ENCODE measurements around the gene FRMD8. TPM values are rescaled to one million over a fixed set of nuclear protein-coding genes. Genes with fewer than 3 reads are reported as not detected.

Gene FRMD8
- total and polyA plus RNA-seq, 9 of the 15 experiments (the other 6 are each of a cell fraction or from before 2014, with no cell fraction given): 4.5 to 54.5 (median 15.8) TPM

DNA sequence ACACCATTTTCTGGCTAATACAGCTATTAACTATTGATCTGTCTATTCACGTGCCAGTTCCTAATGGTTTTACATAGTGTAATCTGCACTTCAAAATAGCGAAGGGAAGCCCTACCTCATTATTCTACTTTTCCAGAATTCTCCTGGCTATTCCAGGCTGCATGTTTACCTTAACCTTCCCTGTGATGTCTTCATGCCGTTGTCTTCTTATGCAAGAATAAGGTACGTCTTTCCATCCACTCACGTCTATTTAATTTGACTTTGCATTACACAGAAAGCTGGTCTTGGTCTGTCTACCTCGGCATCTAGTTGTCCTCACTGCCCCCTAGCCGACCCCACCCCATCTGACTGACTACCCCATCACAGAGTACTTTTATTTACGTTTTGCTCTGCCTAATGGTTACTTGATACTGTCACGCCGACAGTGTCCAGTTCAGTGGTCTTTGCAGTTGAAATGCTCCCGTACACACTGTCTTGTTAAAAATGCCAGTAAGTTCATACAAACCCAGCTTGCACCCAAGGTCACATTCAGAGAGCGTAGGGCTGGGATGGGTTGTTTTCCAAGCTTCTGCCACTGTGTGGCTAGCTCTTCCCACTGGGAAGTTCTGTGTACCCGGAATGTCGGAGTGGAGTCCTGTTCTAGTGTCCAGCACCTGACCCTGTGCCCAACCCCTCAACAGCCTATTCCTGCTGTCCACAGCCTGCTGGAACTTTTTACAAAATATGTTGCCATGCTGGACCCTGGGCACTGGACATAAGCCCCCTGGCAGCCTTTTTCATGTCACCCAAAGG, 51.2 kb downstream of the FRMD8 start (continued):
- TF ChIP-seq, protein P1, sequence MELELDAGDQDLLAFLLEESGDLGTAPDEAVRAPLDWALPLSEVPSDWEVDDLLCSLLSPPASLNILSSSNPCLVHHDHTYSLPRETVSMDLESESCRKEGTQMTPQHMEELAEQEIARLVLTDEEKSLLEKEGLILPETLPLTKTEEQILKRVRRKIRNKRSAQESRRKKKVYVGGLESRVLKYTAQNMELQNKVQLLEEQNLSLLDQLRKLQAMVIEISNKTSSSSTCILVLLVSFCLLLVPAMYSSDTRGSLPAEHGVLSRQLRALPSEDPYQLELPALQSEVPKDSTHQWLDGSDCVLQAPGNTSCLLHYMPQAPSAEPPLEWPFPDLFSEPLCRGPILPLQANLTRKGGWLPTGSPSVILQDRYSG (tag; conservative IDR thresholded peaks at IDR 0.05; ENCODE audit: low read depth): no peak
- no peak for TF ChIP-seq MTA3 (IDR thresholded peaks at IDR 0.05; ENCODE audit: borderline replicate concordance)
- TF ChIP-seq, protein P2, sequence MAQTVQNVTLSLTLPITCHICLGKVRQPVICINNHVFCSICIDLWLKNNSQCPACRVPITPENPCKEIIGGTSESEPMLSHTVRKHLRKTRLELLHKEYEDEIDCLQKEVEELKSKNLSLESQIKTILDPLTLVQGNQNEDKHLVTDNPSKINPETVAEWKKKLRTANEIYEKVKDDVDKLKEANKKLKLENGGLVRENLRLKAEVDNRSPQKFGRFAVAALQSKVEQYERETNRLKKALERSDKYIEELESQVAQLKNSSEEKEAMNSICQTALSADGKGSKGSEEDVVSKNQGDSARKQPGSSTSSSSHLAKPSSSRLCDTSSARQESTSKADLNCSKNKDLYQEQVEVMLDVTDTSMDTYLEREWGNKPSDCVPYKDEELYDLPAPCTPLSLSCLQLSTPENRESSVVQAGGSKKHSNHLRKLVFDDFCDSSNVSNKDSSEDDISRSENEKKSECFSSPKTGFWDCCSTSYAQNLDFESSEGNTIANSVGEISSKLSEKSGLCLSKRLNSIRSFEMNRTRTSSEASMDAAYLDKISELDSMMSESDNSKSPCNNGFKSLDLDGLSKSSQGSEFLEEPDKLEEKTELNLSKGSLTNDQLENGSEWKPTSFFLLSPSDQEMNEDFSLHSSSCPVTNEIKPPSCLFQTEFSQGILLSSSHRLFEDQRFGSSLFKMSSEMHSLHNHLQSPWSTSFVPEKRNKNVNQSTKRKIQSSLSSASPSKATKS (CRISPR knock-in tag; IDR thresholded peaks at IDR 0.05): no peak
- TF ChIP-seq, protein P3, sequence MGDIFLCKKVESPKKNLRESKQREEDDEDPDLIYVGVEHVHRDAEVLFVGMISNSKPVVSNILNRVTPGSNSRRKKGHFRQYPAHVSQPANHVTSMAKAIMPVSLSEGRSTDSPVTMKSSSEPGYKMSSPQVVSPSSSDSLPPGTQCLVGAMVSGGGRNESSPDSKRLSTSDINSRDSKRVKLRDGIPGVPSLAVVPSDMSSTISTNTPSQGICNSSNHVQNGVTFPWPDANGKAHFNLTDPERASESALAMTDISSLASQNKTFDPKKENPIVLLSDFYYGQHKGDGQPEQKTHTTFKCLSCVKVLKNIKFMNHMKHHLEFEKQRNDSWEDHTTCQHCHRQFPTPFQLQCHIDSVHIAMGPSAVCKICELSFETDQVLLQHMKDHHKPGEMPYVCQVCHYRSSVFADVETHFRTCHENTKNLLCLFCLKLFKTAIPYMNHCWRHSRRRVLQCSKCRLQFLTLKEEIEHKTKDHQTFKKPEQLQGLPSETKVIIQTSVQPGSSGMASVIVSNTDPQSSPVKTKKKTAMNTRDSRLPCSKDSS (IDR thresholded peaks at IDR 0.05; ENCODE audit: low read depth, partially characterized antibody): no peak
- no peak; the same call in 1 of the 2 replicates for TF ChIP-seq CHD2 (IDR thresholded peaks at IDR 0.05; ENCODE audit: low read depth, low read length)
- TF ChIP-seq FOXP1 (CRISPR knock-in tag; IDR thresholded peaks at IDR 0.05): no peak
- no peak for TF ChIP-seq SRF (CRISPR knock-in tag; IDR thresholded peaks at IDR 0.05)
- TF ChIP-seq, protein P4, sequence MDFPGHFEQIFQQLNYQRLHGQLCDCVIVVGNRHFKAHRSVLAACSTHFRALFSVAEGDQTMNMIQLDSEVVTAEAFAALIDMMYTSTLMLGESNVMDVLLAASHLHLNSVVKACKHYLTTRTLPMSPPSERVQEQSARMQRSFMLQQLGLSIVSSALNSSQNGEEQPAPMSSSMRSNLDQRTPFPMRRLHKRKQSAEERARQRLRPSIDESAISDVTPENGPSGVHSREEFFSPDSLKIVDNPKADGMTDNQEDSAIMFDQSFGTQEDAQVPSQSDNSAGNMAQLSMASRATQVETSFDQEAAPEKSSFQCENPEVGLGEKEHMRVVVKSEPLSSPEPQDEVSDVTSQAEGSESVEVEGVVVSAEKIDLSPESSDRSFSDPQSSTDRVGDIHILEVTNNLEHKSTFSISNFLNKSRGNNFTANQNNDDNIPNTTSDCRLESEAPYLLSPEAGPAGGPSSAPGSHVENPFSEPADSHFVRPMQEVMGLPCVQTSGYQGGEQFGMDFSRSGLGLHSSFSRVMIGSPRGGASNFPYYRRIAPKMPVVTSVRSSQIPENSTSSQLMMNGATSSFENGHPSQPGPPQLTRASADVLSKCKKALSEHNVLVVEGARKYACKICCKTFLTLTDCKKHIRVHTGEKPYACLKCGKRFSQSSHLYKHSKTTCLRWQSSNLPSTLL (IDR thresholded peaks at IDR 0.05): no peak
- TF ChIP-seq CHCHD3 (CRISPR knock-in tag; IDR thresholded peaks at IDR 0.05): peak; percentile 62; the same call in 1 of the 2 replicates
- TF ChIP-seq GATAD2A (IDR thresholded peaks at IDR 0.05): no peak
- TF ChIP-seq POLR2B (IDR thresholded peaks at IDR 0.05; ENCODE audit: low read depth, partially characterized antibody): peak; percentile 65
- peak; percentile 61; the same call in 1 of the 2 replicates for TF ChIP-seq SUPT5H (IDR thresholded peaks at IDR 0.05)
- 0 out of 2 replicates have a peak, but pooled peaks have one; percentile 15 for TF ChIP-seq RUNX1 (IDR thresholded peaks at IDR 0.05; ENCODE audit: low read depth)
- no peak for TF ChIP-seq ZNF316 (IDR thresholded peaks at IDR 0.05)
- TF ChIP-seq SP1 (CRISPR knock-in tag; IDR thresholded peaks at IDR 0.05): no peak
- TF ChIP-seq PHF21A (IDR thresholded peaks at IDR 0.05; ENCODE audit: borderline replicate concordance, low read depth): no peak
- TF ChIP-seq ZNF764 (CRISPR knock-in tag; IDR thresholded peaks at IDR 0.05; ENCODE audit: low read depth): no peak
- TF ChIP-seq OTX1 (CRISPR knock-in tag; IDR thresholded peaks at IDR 0.05): no peak
- TF ChIP-seq MCM7 (IDR thresholded peaks at IDR 0.05): no peak
- no peak for TF ChIP-seq STAT5B (CRISPR knock-in tag; IDR thresholded peaks at IDR 0.05)
- TF ChIP-seq POLR2AphosphoS2 (IDR thresholded peaks at IDR 0.05; ENCODE audit: low read length): peak; percentile 77; the same call in 1 of the 2 replicates
- TF ChIP-seq, protein P5, sequence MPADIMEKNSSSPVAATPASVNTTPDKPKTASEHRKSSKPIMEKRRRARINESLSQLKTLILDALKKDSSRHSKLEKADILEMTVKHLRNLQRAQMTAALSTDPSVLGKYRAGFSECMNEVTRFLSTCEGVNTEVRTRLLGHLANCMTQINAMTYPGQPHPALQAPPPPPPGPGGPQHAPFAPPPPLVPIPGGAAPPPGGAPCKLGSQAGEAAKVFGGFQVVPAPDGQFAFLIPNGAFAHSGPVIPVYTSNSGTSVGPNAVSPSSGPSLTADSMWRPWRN (IDR thresholded peaks at IDR 0.05; ENCODE audit: low read depth): no peak
- TF ChIP-seq THRAP3 (IDR thresholded peaks at IDR 0.05; ENCODE audit: borderline replicate concordance): no peak

Measured in K562 (cell line).